Activated naive CD8-positive, alpha-beta T cell (primary cell): Measurements from ENCODE around the gene SFMBT1.
A peak's percentile ranks its signal among the peaks of the same experiment; 100 is the strongest.

Source experiments
- H3K27ac Mint-ChIP-seq: one replicate; pipeline ENCODE4 v1.8.0; 2021; ENCODE audit warnings: mixed read lengths
- H3K27me3 Mint-ChIP-seq: one replicate; pipeline ENCODE4 v1.8.0; 2021; ENCODE audit warnings: mixed read lengths
- H3K36me3 Mint-ChIP-seq: one replicate; pipeline ENCODE4 v1.8.0; 2021; ENCODE audit warnings: mixed read lengths
- H3K4me1 Mint-ChIP-seq: one replicate; pipeline ENCODE4 v1.8.0; 2021; ENCODE audit warnings: low read depth, mixed read lengths
- H3K4me3 Mint-ChIP-seq: one replicate; pipeline ENCODE4 v1.8.0; 2021; ENCODE audit warnings: mild to moderate bottlenecking, mixed read lengths
- H3K9me3 Mint-ChIP-seq: one replicate; pipeline ENCODE4 v1.8.0; 2021; ENCODE audit warnings: low read depth, mixed read lengths

The SFMBT1 gene

GRCh38 chr3:53045518-53046170 is at the start of gene SFMBT1:
TSS of gene SFMBT1 (minus strand) at chr3:53046073. CDS start at chr3:52969128, 76,945 bp downstream.
- peak within 1 kb of the TSS; percentile 97 for H3K27ac Mint-ChIP-seq
- H3K36me3 Mint-ChIP-seq, result no peaks in the 10 kb centered on the region
- H3K9me3 Mint-ChIP-seq, result no peaks in the 10 kb centered on the region
- H3K4me3 Mint-ChIP-seq, result peak within 1 kb of the TSS; percentile 96
- no peaks in the 10 kb centered on the region for H3K27me3 Mint-ChIP-seq
- peaks cover 39% of the 10 kb centered on the region for H3K4me1 Mint-ChIP-seq

- Mint-ChIP-seq H3K36me3 (peaks cover 2% of the 10 kb centered on the region), H3K4me1 (no peaks in the 10 kb centered on the region), H3K27ac (no peak overlapping the region)
These were observed 47.1 kb upstream of the SFMBT1 start for GRCh38 chr3:53092942-53093341.

GRCh38 chr3:53092216-53092615 is 46.3 kb upstream of the SFMBT1 start:
- H3K27me3 Mint-ChIP-seq, result no peaks in the 10 kb centered on the region
- no peak overlapping the region for H3K4me3 Mint-ChIP-seq
- H3K9me3 Mint-ChIP-seq, result no peaks in the 10 kb centered on the region
- peaks cover 2% of the 10 kb centered on the region for H3K36me3 Mint-ChIP-seq
- no peaks in the 10 kb centered on the region for H3K4me1 Mint-ChIP-seq
- H3K27ac Mint-ChIP-seq, result no peak overlapping the region

More at GRCh38 chr3:53092942-53093341, 47.1 kb upstream of the SFMBT1 start:
- Mint-ChIP-seq H3K9me3 (no peaks in the 10 kb centered on the region), H3K27me3 (no peaks in the 10 kb centered on the region), H3K4me3 (no peak overlapping the region)

GRCh38 chr3:53091011-53091410 is 45.1 kb upstream of the SFMBT1 start:
- H3K27me3 Mint-ChIP-seq, result no peaks in the 10 kb centered on the region
- no peaks in the 10 kb centered on the region for H3K9me3 Mint-ChIP-seq
- H3K4me1 Mint-ChIP-seq, result no peaks in the 10 kb centered on the region
- peaks cover under 1% of the 10 kb centered on the region for H3K36me3 Mint-ChIP-seq
- H3K4me3 Mint-ChIP-seq, result no peak overlapping the region
- H3K27ac Mint-ChIP-seq, result no peak overlapping the region

- Mint-ChIP-seq H3K36me3 (no peaks in the 10 kb centered on the region), H3K27ac (no peak overlapping the region), H3K9me3 (no peaks in the 10 kb centered on the region)
These were observed 43.6 kb upstream of the SFMBT1 start for GRCh38 chr3:53089511-53089910.

GRCh38 chr3:53085476-53085875 is 39.6 kb upstream of the SFMBT1 start:
- H3K27me3 Mint-ChIP-seq, result no peaks in the 10 kb centered on the region
- no peak overlapping the region for H3K27ac Mint-ChIP-seq
- H3K36me3 Mint-ChIP-seq, result no peaks in the 10 kb centered on the region
- H3K4me3 Mint-ChIP-seq, result no peak overlapping the region
- no peaks in the 10 kb centered on the region for H3K9me3 Mint-ChIP-seq
- H3K4me1 Mint-ChIP-seq, result no peaks in the 10 kb centered on the region

More at GRCh38 chr3:53089511-53089910, 43.6 kb upstream of the SFMBT1 start:
- Mint-ChIP-seq H3K27me3 (no peaks in the 10 kb centered on the region), H3K4me3 (no peak overlapping the region), H3K4me1 (no peaks in the 10 kb centered on the region)

- Mint-ChIP-seq H3K27me3 (no peaks in the 10 kb centered on the region), H3K4me3 (no peak overlapping the region), H3K27ac (no peak overlapping the region), H3K36me3 (no peaks in the 10 kb centered on the region), H3K4me1 (no peaks in the 10 kb centered on the region), H3K9me3 (no peaks in the 10 kb centered on the region)
These were observed 38.6 kb upstream of the SFMBT1 start for GRCh38 chr3:53084310-53085001.

- H3K27ac Mint-ChIP-seq, result no peak overlapping the region
- H3K27me3 Mint-ChIP-seq, result no peaks in the 10 kb centered on the region
- no peaks in the 10 kb centered on the region for H3K9me3 Mint-ChIP-seq
- H3K4me3 Mint-ChIP-seq, result no peak overlapping the region
- H3K4me1 Mint-ChIP-seq, result no peaks in the 10 kb centered on the region
- H3K36me3 Mint-ChIP-seq, result no peaks in the 10 kb centered on the region
These were observed 38.1 kb upstream of the SFMBT1 start for GRCh38 chr3:53083949-53084309.

- no peak overlapping the region for H3K4me3 Mint-ChIP-seq
- no peaks in the 10 kb centered on the region for H3K4me1 Mint-ChIP-seq
- H3K9me3 Mint-ChIP-seq, result no peaks in the 10 kb centered on the region
- no peak overlapping the region for H3K27ac Mint-ChIP-seq
- H3K36me3 Mint-ChIP-seq, result no peaks in the 10 kb centered on the region
- no peaks in the 10 kb centered on the region for H3K27me3 Mint-ChIP-seq
These were observed 37.6 kb upstream of the SFMBT1 start for GRCh38 chr3:53083521-53083920.

- Mint-ChIP-seq H3K36me3 (no peaks in the 10 kb centered on the region), H3K4me1 (no peaks in the 10 kb centered on the region), H3K27ac (no peak overlapping the region), H3K9me3 (no peaks in the 10 kb centered on the region), H3K27me3 (no peaks in the 10 kb centered on the region), H3K4me3 (no peak overlapping the region)
These were observed 36.9 kb upstream of the SFMBT1 start for GRCh38 chr3:53082736-53083135.

- Mint-ChIP-seq H3K4me1 (no peaks in the 10 kb centered on the region), H3K36me3 (no peaks in the 10 kb centered on the region), H3K4me3 (no peak overlapping the region), H3K27ac (no peak overlapping the region), H3K9me3 (no peaks in the 10 kb centered on the region), H3K27me3 (no peaks in the 10 kb centered on the region)
These were observed 35.4 kb upstream of the SFMBT1 start for GRCh38 chr3:53081318-53081717.

- H3K4me1 Mint-ChIP-seq, result no peaks in the 10 kb centered on the region
- no peaks in the 10 kb centered on the region for H3K9me3 Mint-ChIP-seq
- no peaks in the 10 kb centered on the region for H3K36me3 Mint-ChIP-seq
- no peak overlapping the region for H3K4me3 Mint-ChIP-seq
- no peaks in the 10 kb centered on the region for H3K27me3 Mint-ChIP-seq
- H3K27ac Mint-ChIP-seq, result no peak overlapping the region
These were observed 34.8 kb upstream of the SFMBT1 start for GRCh38 chr3:53080612-53081205.

GRCh38 chr3:53079791-53080555 is 34.1 kb upstream of the SFMBT1 start:
- Mint-ChIP-seq H3K27me3 (no peaks in the 10 kb centered on the region), H3K4me1 (no peaks in the 10 kb centered on the region), H3K4me3 (no peak overlapping the region), H3K36me3 (no peaks in the 10 kb centered on the region), H3K9me3 (no peaks in the 10 kb centered on the region), H3K27ac (no peak overlapping the region)

GRCh38 chr3:53079147-53079546 is 33.3 kb upstream of the SFMBT1 start:
- Mint-ChIP-seq H3K9me3 (no peaks in the 10 kb centered on the region), H3K27ac (no peak overlapping the region), H3K4me3 (no peak overlapping the region), H3K27me3 (no peaks in the 10 kb centered on the region), H3K4me1 (no peaks in the 10 kb centered on the region), H3K36me3 (no peaks in the 10 kb centered on the region)

- no peak overlapping the region for H3K27ac Mint-ChIP-seq
These were observed 32.8 kb upstream of the SFMBT1 start for GRCh38 chr3:53078656-53079055.

More at GRCh38 chr3:53078656-53079055, 32.8 kb upstream of the SFMBT1 start:
- Mint-ChIP-seq H3K27me3 (no peaks in the 10 kb centered on the region), H3K9me3 (no peaks in the 10 kb centered on the region), H3K4me3 (no peak overlapping the region), H3K36me3 (no peaks in the 10 kb centered on the region), H3K4me1 (no peaks in the 10 kb centered on the region)
